Endothelial cell of umbilical vein (primary cell): Measurements from ENCODE around the gene GAK. TPM values are rescaled to one million over a fixed set of nuclear protein-coding genes. Genes with fewer than 3 reads are reported as not detected.
"Not testable (repeated sequence)": the region's sequence is repeated elsewhere in the genome, so short reads cannot be mapped to it uniquely, and the experiment has no call there.

Experiments used
- BruUV-seq: library from RNA; stranded (reverse); fragments of 400-500 nt; replicated peaks from 2 replicates; lab custom pipeline; 2021; lab: Mats Ljungman, UMichigan
- CTCF ChIA-PET: fragments of 300-600, 350-600 bp; sonication (Branson Sonifier 250); formaldehyde crosslinking; loops from one replicate; lab custom pipeline; 2021; ENCODE audit warnings: antibody characterized with exemption, inconsistent platforms; lab: Charles Lee
- POLR2A ChIA-PET: fragments of 300-600, 350-600 bp; sonication (Branson Sonifier 250); formaldehyde crosslinking; loops from one replicate; lab custom pipeline; 2021; ENCODE audit warnings: antibody characterized with exemption, inconsistent platforms; lab: Charles Lee
- DNase-seq: peaks from one replicate; pipeline ENCODE4 v3.0.0-alpha.2; 2011; ENCODE audit warnings: low read depth, low spot score
- FAIRE-seq: peaks from 2 replicates; lab custom pipeline; 2011; peaks lifted over from hg19 to GRCh38; lab: Jason Lieb, UNC
- H2AFZ ChIP-seq: 2 replicates; pipeline ENCODE4 v1.6.0; 2012; ENCODE audit warnings: low read depth, low read length, control low read depth, inconsistent platforms
- H3K27ac ChIP-seq: 2 replicates; pipeline ENCODE4 v1.5.1; 2011; ENCODE audit warnings: low read depth, mild to moderate bottlenecking, control low read depth, low read length, moderate library complexity; ENCODE audit not compliant: insufficient read depth
- H3K27me3 ChIP-seq, 2 experiments: 2 replicates each; pipeline versions ENCODE4 v1.6.0 to v1.6.1; 2011; ENCODE audit warnings: low read length in 2 of 2, mixed read lengths in 1 of 2; ENCODE audit not compliant: control insufficient read depth in 2 of 2, insufficient read depth in 2 of 2
- H3K36me3 ChIP-seq, 2 experiments: 2 replicates in 1 of 2; 3 replicates in 1 of 2; pipeline ENCODE4 v1.5.1; 2011; ENCODE audit warnings: low read length in 2 of 2, mild to moderate bottlenecking in 1 of 2, moderate library complexity in 1 of 2; ENCODE audit not compliant: control insufficient read depth in 2 of 2, insufficient read depth in 2 of 2; ENCODE audit errors: extremely low read depth in 1 of 2
- H3K4me1 ChIP-seq: 3 replicates; pipeline ENCODE4 v1.5.1; 2011; ENCODE audit warnings: mild to moderate bottlenecking, low read length; ENCODE audit not compliant: control insufficient read depth, insufficient read depth; ENCODE audit errors: extremely low read depth
- H3K4me2 ChIP-seq: 2 replicates; pipeline ENCODE4 v1.6.1; 2011; ENCODE audit warnings: low read length, control low read depth, mixed read lengths; ENCODE audit not compliant: insufficient read depth
- H3K4me3 ChIP-seq, 3 experiments: fragments of 200-600 bp in 1 of 3; sonication (generic), shearing (Covaris generic) in 1 of 3; replicated peaks in 1 of 3; 2 replicates each; pipeline ENCODE4 v1.5.1; 2011 to 2016; ENCODE audit warnings: control low read depth in 3 of 3, low read length in 3 of 3, mild to moderate bottlenecking in 2 of 3, inconsistent platforms in 1 of 3, low read depth in 1 of 3, moderate library complexity in 1 of 3; ENCODE audit not compliant: insufficient read depth in 1 of 3
- H3K79me2 ChIP-seq: 2 replicates; pipeline ENCODE4 v1.6.0; 2012; ENCODE audit warnings: low read length, inconsistent platforms; ENCODE audit not compliant: control insufficient read depth, insufficient read depth
- H3K9ac ChIP-seq: replicated peaks from 2 replicates; pipeline ENCODE3; 2011; ENCODE audit warnings: low read length, control low read depth; ENCODE audit not compliant: insufficient read depth; ENCODE audit errors: extremely low read depth
- H3K9me1 ChIP-seq: replicated peaks from 3 replicates; pipeline ENCODE4 v1.6.0; 2011; ENCODE audit warnings: mild to moderate bottlenecking, low read length; ENCODE audit not compliant: control insufficient read depth, insufficient read depth; ENCODE audit errors: extremely low read depth
- H3K9me3 ChIP-seq: replicated peaks from 2 replicates; pipeline ENCODE4 v1.5.1; 2012; ENCODE audit warnings: low read length, inconsistent platforms; ENCODE audit not compliant: control insufficient read depth, insufficient read depth
- H4K20me1 ChIP-seq: replicated peaks from 2 replicates; pipeline ENCODE3; 2011; ENCODE audit warnings: mild to moderate bottlenecking, low read length; ENCODE audit not compliant: control insufficient read depth, insufficient read depth; ENCODE audit errors: extremely low read depth
- dilution Hi-C: fragments of 300-500 bp; cut with MboI; formaldehyde crosslinking; loops from one replicate; pipeline ENCODE4 v1.15.0; 2019; ENCODE audit warnings: low sequenced_read_pairs; ENCODE audit not compliant: extremely low pct_ligation_motif_present
- intact Hi-C: fragments of 100-400 bp; cut with micrococcal nuclease; formaldehyde crosslinking; loops from one replicate; pipeline ENCODE4 v1.10.0; 2022
- polyA plus RNA-seq, 4 experiments: library from polyadenylated mRNA; depleted of rRNA in 3 of 4; stranded (reverse) in 3 of 4; unstranded in 1 of 4; fragments of >200 nt; gene quantifications; 2 replicates each; pipeline versions ENCODE4 v1.2.1 to v1.2.3, GENCODE V29; 2011 to 2012; ENCODE audit warnings: missing spikeins in 1 of 4
- total RNA-seq: library from RNA; stranded (reverse); gene quantifications from 2 replicates; pipeline ENCODE4 v1.2.3, GENCODE V29; 2021

The GAK gene
- total and polyA plus RNA-seq, 2 donors (not counting 3 experiments of a cell fraction or from before 2014, with no cell fraction given), result 49.6 to 109 TPM

GRCh38 chr4:919004-919680, 13.0 kb downstream of the GAK start:
- H3K4me1 ChIP-seq, FAIRE-seq, H3K4me2 ChIP-seq, H3K36me3 ChIP-seq, H3K27me3 ChIP-seq, H2AFZ ChIP-seq, DNase-seq, CTCF ChIA-PET, H3K27ac ChIP-seq, H3K9ac ChIP-seq, H3K4me3 ChIP-seq, H3K9me3 ChIP-seq, H4K20me1 ChIP-seq, intact Hi-C loops, dilution Hi-C loops, BruUV-seq, H3K9me1 ChIP-seq, POLR2A ChIA-PET: not testable (repeated sequence)
- H3K79me2 ChIP-seq, result peaks cover 92% of the 10 kb centered on the region

GRCh38 chr4:918591-918990, 13.5 kb downstream of the GAK start:
- H3K9me1 ChIP-seq, H3K4me2 ChIP-seq, FAIRE-seq, CTCF ChIA-PET, H3K4me1 ChIP-seq, H3K27ac ChIP-seq, H3K9ac ChIP-seq, H4K20me1 ChIP-seq, DNase-seq, dilution Hi-C loops, intact Hi-C loops, H3K4me3 ChIP-seq, POLR2A ChIA-PET, H2AFZ ChIP-seq, H3K27me3 ChIP-seq, H3K36me3 ChIP-seq, BruUV-seq, H3K9me3 ChIP-seq: not testable (repeated sequence)
- peaks cover 87% of the 10 kb centered on the region for H3K79me2 ChIP-seq
